ENCODE results near the gene ALPL. TPM values are rescaled to one million over a fixed set of nuclear protein-coding genes. Genes with fewer than 3 reads are reported as not detected.

The ALPL gene
- total and polyA plus RNA-seq, 10 of the 15 experiments (the other 5 are each of a cell fraction or from before 2014, with no cell fraction given), result 0.07 to 0.59 (median 0.31) TPM; not detected in 2

GRCh38 chr1:21592086-21592865 lies 83.1 kb downstream of the ALPL start:
- WGBS (ENCODE audit: insufficient coverage, insufficient replicate concordance, low lambda C conversion rate, missing lambda C conversion rate), result 22% methylated on average over 12 of the region's 12 CpGs

More at GRCh38 chr1:21592086-21592865, 83.1 kb downstream of the ALPL start:
- H2AFZ ChIP-seq (ENCODE audit: control insufficient read depth, low read depth, low read length), result no peak overlapping the region
- no peaks in the 10 kb centered on the region for H3K9me3 ChIP-seq (replicated peaks; ENCODE audit: control insufficient read depth, insufficient read depth, low read length)
- ChIA-PET CTCF (interaction anchor here (0.9 kb wide), 1 partner anchor 337 kb away, joined by 3 read pairs; no protein-coding TSS in a partner anchor), POLR2A (no interaction called here), SMC1A (ENCODE audit: uncharacterized antibody, unreplicated experiment) (no interaction called here), RAD21 (ENCODE audit: unreplicated experiment) (no interaction called here)
- no peaks in the 10 kb centered on the region for H4K20me1 ChIP-seq (ENCODE audit: control insufficient read depth, insufficient read depth)
- H3K4me3 ChIP-seq, result no peak overlapping the region
- no TSS peak for BruUV-seq (replicated peaks)
- FAIRE-seq (no peak), DNase-seq (ENCODE audit: low read depth, low spot score) (no peak), ATAC-seq (no peak)
- no peak overlapping the region for H3K27ac ChIP-seq (ENCODE audit: control insufficient read depth, insufficient read depth)
- no peaks in the 10 kb centered on the region for H3K4me1 ChIP-seq (ENCODE audit: control insufficient read depth, insufficient read depth, low read length)
- no peaks in the 10 kb centered on the region for H3K36me3 ChIP-seq (ENCODE audit: control insufficient read depth in 2 of 2, insufficient read depth in 2 of 2, low read length in 1 of 2)
- H3K4me2 ChIP-seq (ENCODE audit: control insufficient read depth, insufficient read depth), result no peak overlapping the region
- in situ Hi-C loops (cut with MboI), result no loop called here
- no peak overlapping the region for H3K9ac ChIP-seq (ENCODE audit: control insufficient read depth, insufficient read depth, low read length)
- H3K27me3 ChIP-seq (replicated peaks in 1 of 2; ENCODE audit: control insufficient read depth in 2 of 2, insufficient read depth in 2 of 2, low read length in 1 of 2), result 0 out of 4 replicates have a peak, but pooled peaks cover 0 to 3% of the 10 kb centered on the region in 2 experiments
- TF ChIP-seq NR2F1 (conservative IDR thresholded peaks at IDR 0.05), result no peak
- no peak for TF ChIP-seq PBX3 (IDR thresholded peaks at IDR 0.05; ENCODE audit: insufficient replicate concordance, low read depth, low read length)
- no peak for TF ChIP-seq TCF12 (IDR thresholded peaks at IDR 0.05; ENCODE audit: low read depth, low read length)
- TF ChIP-seq IKZF1 (conservative IDR thresholded peaks at IDR 0.05), result no peak
- no peak for TF ChIP-seq ATF3 (IDR thresholded peaks at IDR 0.05; ENCODE audit: borderline replicate concordance, extremely low read depth, low read depth, low read length)
- TF ChIP-seq E2F8 (IDR thresholded peaks at IDR 0.05; ENCODE audit: low read depth, partially characterized antibody), result no peak
- TF ChIP-seq FOXK2 (IDR thresholded peaks at IDR 0.05), result no peak
- no peak for TF ChIP-seq JUND (IDR thresholded peaks at IDR 0.05; ENCODE audit: low read depth, low read length)
- H3K79me2 ChIP-seq (ENCODE audit: control insufficient read depth, insufficient read depth, low read length), result no peaks in the 10 kb centered on the region
- intact Hi-C loops (cut with micrococcal nuclease; ENCODE audit: unreplicated experiment), result no loop called here

Data from GM12878 (cell line).